ENCODE measurements around the gene PSIP1. TPM values are rescaled to one million over a fixed set of nuclear protein-coding genes. Genes with fewer than 3 reads are reported as not detected.

The PSIP1 gene
- total RNA-seq, 1 experiment from 2014 or later: 362 TPM

DNA sequence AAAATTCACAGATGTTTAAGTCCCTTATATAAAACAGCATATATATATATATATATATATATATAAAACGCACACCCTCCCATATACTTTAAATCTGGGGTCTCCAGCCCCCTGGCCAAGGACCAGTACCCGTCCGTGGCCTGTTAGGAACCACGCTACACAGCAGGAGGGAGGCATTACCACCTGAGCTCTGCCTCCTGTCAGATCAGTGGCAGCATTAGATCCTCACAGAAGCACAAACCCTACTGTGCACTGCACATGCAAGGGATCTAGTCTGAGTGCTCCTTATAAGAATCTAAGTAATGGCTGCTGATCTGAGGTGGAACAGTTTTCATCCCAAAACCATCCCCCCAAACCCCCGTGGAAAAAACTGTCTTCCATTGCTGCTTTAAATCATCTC is 9.0 kb downstream of the PSIP1 start:
- no peak overlapping the region for H2AK5ac ChIP-seq (ENCODE audit: insufficient read length, low read length)
- H3K23ac ChIP-seq (ENCODE audit: insufficient read length, low read depth, low read length): no peak overlapping the region
- Mint-ChIP-seq H3K27me3 (ENCODE audit: low read depth) (no peaks in the 10 kb centered on the region), H3K4me1 (peaks cover 18 to 19% of the 10 kb centered on the region in 2 experiments; a peak in 3 of 4 replicates), H3K9me3 (0 out of 5 replicates have a peak, but pooled peaks cover 0 to 1% of the 10 kb centered on the region in 2 experiments), H3K4me3 (no peak overlapping the region), H3K36me3 (ENCODE audit: insufficient read depth in 1 of 3, low read depth in 3 of 3) (peaks cover 65 to 91% (median 88%) of the 10 kb centered on the region in 3 experiments), H3K27ac (no peak overlapping the region)
- H3K9me3 ChIP-seq (ENCODE audit: control insufficient read depth, low read depth, low read length): no peaks in the 10 kb centered on the region
- H4K91ac ChIP-seq (ENCODE audit: insufficient read length, low read depth, low read length): no peak overlapping the region
- peaks cover 3% of the 10 kb centered on the region for H3K79me1 ChIP-seq (ENCODE audit: insufficient read depth, low read depth, low read length, poor library complexity, severe bottlenecking)
- no peak overlapping the region for H2AFZ ChIP-seq (ENCODE audit: low read length)
- H2BK120ac ChIP-seq (ENCODE audit: low read depth, low read length, poor library complexity, severe bottlenecking): no peak overlapping the region
- H3K56ac ChIP-seq (ENCODE audit: insufficient read length, low read depth, low read length): no peak overlapping the region
- no peak for DNase-seq
- H4K5ac ChIP-seq (ENCODE audit: insufficient read length, low read depth, low read length): no peak overlapping the region
- no peaks in the 10 kb centered on the region for H3K27me3 ChIP-seq (ENCODE audit: insufficient read depth, low read length)
- H2BK15ac ChIP-seq (ENCODE audit: low read depth, low read length): no peak overlapping the region
- H4K8ac ChIP-seq (replicated peaks; ENCODE audit: insufficient read length, low read depth, low read length): no peak overlapping the region
- H3K27ac ChIP-seq (ENCODE audit: insufficient read length, low read depth, low read length): no peak overlapping the region
- no peak for TF ChIP-seq CTCF (conservative IDR thresholded peaks at IDR 0.05)
- no peak overlapping the region for H3T11ph ChIP-seq (ENCODE audit: low read length)
- H3K4me2 ChIP-seq (ENCODE audit: insufficient read depth, insufficient read length, low read length): no peak overlapping the region
- H3K14ac ChIP-seq (ENCODE audit: insufficient read depth, low read length): no peak overlapping the region
- peaks cover 4% of the 10 kb centered on the region for H4K20me1 ChIP-seq (ENCODE audit: control insufficient read depth, insufficient read depth, insufficient read length)
- H3K23me2 ChIP-seq (ENCODE audit: insufficient read length, low read depth, low read length, poor library complexity, severe bottlenecking): no peaks in the 10 kb centered on the region
- no peak overlapping the region for H2BK12ac ChIP-seq (ENCODE audit: insufficient read length, low read depth, low read length)
- H2BK20ac ChIP-seq (ENCODE audit: low read depth, low read length, poor library complexity, severe bottlenecking): no peak overlapping the region
- H3K9ac ChIP-seq (ENCODE audit: extremely low read depth, insufficient read length, low read length): no peak overlapping the region
- no peak overlapping the region for H2BK5ac ChIP-seq (ENCODE audit: insufficient read length, low read length)
- no peak overlapping the region for H3K18ac ChIP-seq (ENCODE audit: insufficient read length, low read depth, low read length)
- peaks cover 37% of the 10 kb centered on the region; the same call in 1 of the 2 replicates for H3K79me2 ChIP-seq (ENCODE audit: insufficient read depth, low read length)
- no CpG with 5 or more reads among the region's 5 CpGs for WGBS (ENCODE audit: extremely low coverage, insufficient read length, low lambda C conversion rate)
- no peaks in the 10 kb centered on the region; the same call in 1 of the 2 replicates for H3K4me1 ChIP-seq (ENCODE audit: insufficient read depth, low read length)
- H3K4ac ChIP-seq (ENCODE audit: low read depth, low read length): no peak overlapping the region
